Endothelial cell of umbilical vein (primary cell): ENCODE results near the gene KDM4D. TPM values are rescaled to one million over a fixed set of nuclear protein-coding genes. Genes with fewer than 3 reads are reported as not detected.

Source experiments
- BruUV-seq: library from RNA; stranded (reverse); fragments of 400-500 nt; replicated peaks from 2 replicates; lab custom pipeline; 2021; lab: Mats Ljungman, UMichigan
- CTCF ChIA-PET: fragments of 300-600, 350-600 bp; sonication (Branson Sonifier 250); formaldehyde crosslinking; loops from one replicate; lab custom pipeline; 2021; ENCODE audit warnings: antibody characterized with exemption, inconsistent platforms; lab: Charles Lee
- POLR2A ChIA-PET: fragments of 300-600, 350-600 bp; sonication (Branson Sonifier 250); formaldehyde crosslinking; loops from one replicate; lab custom pipeline; 2021; ENCODE audit warnings: antibody characterized with exemption, inconsistent platforms; lab: Charles Lee
- DNase-seq: peaks from one replicate; pipeline ENCODE4 v3.0.0-alpha.2; 2011; ENCODE audit warnings: low read depth, low spot score
- FAIRE-seq: peaks from 2 replicates; lab custom pipeline; 2011; peaks lifted over from hg19 to GRCh38; lab: Jason Lieb, UNC
- H2AFZ ChIP-seq: 2 replicates; pipeline ENCODE4 v1.6.0; 2012; ENCODE audit warnings: low read depth, low read length, control low read depth, inconsistent platforms
- H3K27ac ChIP-seq: 2 replicates; pipeline ENCODE4 v1.5.1; 2011; ENCODE audit warnings: low read depth, mild to moderate bottlenecking, control low read depth, low read length, moderate library complexity; ENCODE audit not compliant: insufficient read depth
- H3K27me3 ChIP-seq, 2 experiments: 2 replicates each; pipeline versions ENCODE4 v1.6.0 to v1.6.1; 2011; ENCODE audit warnings: low read length in 2 of 2, mixed read lengths in 1 of 2; ENCODE audit not compliant: control insufficient read depth in 2 of 2, insufficient read depth in 2 of 2
- H3K36me3 ChIP-seq, 2 experiments: 2 replicates in 1 of 2; 3 replicates in 1 of 2; pipeline ENCODE4 v1.5.1; 2011; ENCODE audit warnings: low read length in 2 of 2, mild to moderate bottlenecking in 1 of 2, moderate library complexity in 1 of 2; ENCODE audit not compliant: control insufficient read depth in 2 of 2, insufficient read depth in 2 of 2; ENCODE audit errors: extremely low read depth in 1 of 2
- H3K4me1 ChIP-seq: 3 replicates; pipeline ENCODE4 v1.5.1; 2011; ENCODE audit warnings: mild to moderate bottlenecking, low read length; ENCODE audit not compliant: control insufficient read depth, insufficient read depth; ENCODE audit errors: extremely low read depth
- H3K4me2 ChIP-seq: 2 replicates; pipeline ENCODE4 v1.6.1; 2011; ENCODE audit warnings: low read length, control low read depth, mixed read lengths; ENCODE audit not compliant: insufficient read depth
- H3K4me3 ChIP-seq, 3 experiments: fragments of 200-600 bp in 1 of 3; sonication (generic), shearing (Covaris generic) in 1 of 3; replicated peaks in 1 of 3; 2 replicates each; pipeline ENCODE4 v1.5.1; 2011 to 2016; ENCODE audit warnings: control low read depth in 3 of 3, low read length in 3 of 3, mild to moderate bottlenecking in 2 of 3, inconsistent platforms in 1 of 3, low read depth in 1 of 3, moderate library complexity in 1 of 3; ENCODE audit not compliant: insufficient read depth in 1 of 3
- H3K79me2 ChIP-seq: 2 replicates; pipeline ENCODE4 v1.6.0; 2012; ENCODE audit warnings: low read length, inconsistent platforms; ENCODE audit not compliant: control insufficient read depth, insufficient read depth
- H3K9ac ChIP-seq: replicated peaks from 2 replicates; pipeline ENCODE3; 2011; ENCODE audit warnings: low read length, control low read depth; ENCODE audit not compliant: insufficient read depth; ENCODE audit errors: extremely low read depth
- H3K9me1 ChIP-seq: replicated peaks from 3 replicates; pipeline ENCODE4 v1.6.0; 2011; ENCODE audit warnings: mild to moderate bottlenecking, low read length; ENCODE audit not compliant: control insufficient read depth, insufficient read depth; ENCODE audit errors: extremely low read depth
- H3K9me3 ChIP-seq: replicated peaks from 2 replicates; pipeline ENCODE4 v1.5.1; 2012; ENCODE audit warnings: low read length, inconsistent platforms; ENCODE audit not compliant: control insufficient read depth, insufficient read depth
- H4K20me1 ChIP-seq: replicated peaks from 2 replicates; pipeline ENCODE3; 2011; ENCODE audit warnings: mild to moderate bottlenecking, low read length; ENCODE audit not compliant: control insufficient read depth, insufficient read depth; ENCODE audit errors: extremely low read depth
- CTCF ChIP-seq, 2 donors: IDR thresholded peaks; 1 replicate in 1 of 2; 2 replicates in 1 of 2; pipeline ENCODE4 v1.5.1; 2011; ENCODE audit warnings: low read length in 2 of 2, mild to moderate bottlenecking in 2 of 2, moderate library complexity in 2 of 2, control low read depth in 1 of 2, inconsistent platforms in 1 of 2, low read depth in 1 of 2; ENCODE audit not compliant: insufficient read depth in 1 of 2; ENCODE audit errors: extremely low read depth in 1 of 2
- EZH2 ChIP-seq: IDR thresholded peaks from 2 replicates; pipeline ENCODE4 v1.6.1; 2012; ENCODE audit warnings: borderline replicate concordance, low read depth, mild to moderate bottlenecking, moderate library complexity, low read length, inconsistent platforms; ENCODE audit not compliant: severe bottlenecking
- FOS ChIP-seq: IDR thresholded peaks from 2 replicates; pipeline ENCODE4 v1.6.1; 2011; ENCODE audit warnings: mild to moderate bottlenecking, low read length, moderate library complexity, borderline replicate concordance; ENCODE audit not compliant: insufficient read depth
- GATA2 ChIP-seq: IDR thresholded peaks from 2 replicates; pipeline ENCODE4 v1.7.0; 2011; ENCODE audit warnings: low read depth, mild to moderate bottlenecking, moderate library complexity, mixed read lengths, low read length; ENCODE audit not compliant: insufficient read length, insufficient read depth
- JUN ChIP-seq: IDR thresholded peaks from 2 replicates; pipeline ENCODE4 v1.6.1; 2011; ENCODE audit warnings: borderline replicate concordance, low read depth; ENCODE audit not compliant: insufficient read length, insufficient read depth
- MAX ChIP-seq: IDR thresholded peaks from 2 replicates; pipeline ENCODE4 v1.6.1; 2011; ENCODE audit not compliant: insufficient read depth, insufficient read length
- MYC ChIP-seq: IDR thresholded peaks from one replicate; pipeline ENCODE4 v1.6.1; 2011; ENCODE audit warnings: mild to moderate bottlenecking, low read depth, low read length
- POLR2A ChIP-seq: IDR thresholded peaks from 2 replicates; pipeline ENCODE4 v1.6.1; 2012; ENCODE audit warnings: low read depth, mild to moderate bottlenecking, control low read depth, low read length
- POLR2AphosphoS5 ChIP-seq: IDR thresholded peaks from 2 replicates; pipeline ENCODE4 v1.6.1; 2012; ENCODE audit warnings: low read depth, mild to moderate bottlenecking, control low read depth, low read length, moderate library complexity; ENCODE audit not compliant: insufficient read depth
- dilution Hi-C: fragments of 300-500 bp; cut with MboI; formaldehyde crosslinking; loops from one replicate; pipeline ENCODE4 v1.15.0; 2019; ENCODE audit warnings: low sequenced_read_pairs; ENCODE audit not compliant: extremely low pct_ligation_motif_present
- intact Hi-C: fragments of 100-400 bp; cut with micrococcal nuclease; formaldehyde crosslinking; loops from one replicate; pipeline ENCODE4 v1.10.0; 2022
- polyA plus RNA-seq, 4 experiments: library from polyadenylated mRNA; depleted of rRNA in 3 of 4; stranded (reverse) in 3 of 4; unstranded in 1 of 4; fragments of >200 nt; gene quantifications; 2 replicates each; pipeline versions ENCODE4 v1.2.1 to v1.2.3, GENCODE V29; 2011 to 2012; ENCODE audit warnings: missing spikeins in 1 of 4
- total RNA-seq: library from RNA; stranded (reverse); gene quantifications from 2 replicates; pipeline ENCODE4 v1.2.3, GENCODE V29; 2021

Gene KDM4D
- total and polyA plus RNA-seq, 2 donors (not counting 3 experiments of a cell fraction or from before 2014, with no cell fraction given) = 1.0 to 1.3 TPM

- no peak overlapping the region for H3K4me2 ChIP-seq
- dilution Hi-C loops (no loop called here), intact Hi-C loops (no loop called here)
- no peaks in the 10 kb centered on the region for H3K36me3 ChIP-seq
- H3K9me3 ChIP-seq = no peaks in the 10 kb centered on the region
- TF ChIP-seq EZH2 (no peak), GATA2 (no peak), POLR2AphosphoS5 (no peak)
- FAIRE-seq = no peak
- ChIA-PET CTCF (interaction anchor here (0.7 kb wide), 1 partner anchor 1411 kb away, joined by 3 read pairs; no protein-coding TSS in a partner anchor), POLR2A (no interaction called here)
- H2AFZ ChIP-seq = no peak overlapping the region
- H3K27ac ChIP-seq = no peak overlapping the region
- H3K4me3 ChIP-seq = no peak overlapping the region
- no peak for DNase-seq
- no peaks in the 10 kb centered on the region for H3K4me1 ChIP-seq
- BruUV-seq = no TSS peak
- no peak overlapping the region for H3K9ac ChIP-seq
- no peaks in the 10 kb centered on the region for H4K20me1 ChIP-seq
- H3K9me1 ChIP-seq = no peaks in the 10 kb centered on the region
- H3K79me2 ChIP-seq = no peaks in the 10 kb centered on the region
- no peaks in the 10 kb centered on the region for H3K27me3 ChIP-seq
Observed at GRCh38 chr11:94988748-94989147, 15.2 kb downstream of the KDM4D start.

GRCh38 chr11:94993400-94993943 lies 20.0 kb downstream of the KDM4D start:
- FAIRE-seq = no peak
- dilution Hi-C loops (no loop called here), intact Hi-C loops (no loop called here)
- H3K4me3 ChIP-seq = no peak overlapping the region
- H3K9me1 ChIP-seq = no peaks in the 10 kb centered on the region
- no TSS peak for BruUV-seq
- CTCF ChIA-PET = no interaction called here
- H4K20me1 ChIP-seq = no peaks in the 10 kb centered on the region
- H2AFZ ChIP-seq = no peak overlapping the region
- H3K4me2 ChIP-seq = no peak overlapping the region
- no peak for DNase-seq
- H3K9ac ChIP-seq = no peak overlapping the region
- H3K27ac ChIP-seq = no peak overlapping the region
- TF ChIP-seq GATA2 (no peak), MAX (no peak), MYC (no peak), POLR2A (no peak), POLR2AphosphoS5 (no peak), FOS (no peak), CTCF (IDR thresholded peaks at IDR 0.05; ENCODE audit: extremely low read depth in 1 of 2, insufficient read depth in 1 of 2, low read depth in 1 of 2, low read length in 2 of 2) (no peak), JUN (no peak), EZH2 (no peak)
- H3K4me1 ChIP-seq = no peaks in the 10 kb centered on the region
- no peaks in the 10 kb centered on the region for H3K36me3 ChIP-seq
- no peaks in the 10 kb centered on the region for H3K27me3 ChIP-seq
- H3K79me2 ChIP-seq = no peaks in the 10 kb centered on the region
- no peaks in the 10 kb centered on the region for H3K9me3 ChIP-seq
- POLR2A ChIA-PET = no interaction called here
